RWPE1 (cell line): ENCODE measurements around the gene CCDC9B.

ENCODE experiments used
- CTCF ChIA-PET: fragments of 350-600 bp; sonication (Branson Sonifier 250); formaldehyde crosslinking; extraction: SDS; loops from one replicate; lab custom pipeline; 2021; lab: Yijun Ruan, JAX
- POLR2A ChIA-PET: fragments of 400-600 bp; formaldehyde crosslinking; extraction: SDS; loops from one replicate; lab custom pipeline; 2020; ENCODE audit warnings: antibody characterized with exemption; ENCODE audit not compliant: low non-redundant PET; lab: Yijun Ruan, JAX
- DNase-seq: peaks from one replicate; pipeline ENCODE4 v3.0.0; 2012; ENCODE audit warnings: low spot score
- H3K27ac ChIP-seq: fragments of 450-650 bp; 2 replicates; pipeline ENCODE4 v1.5.1; 2017
- TF ChIP-seq, protein P1 (sequence below): fragments of 450-650 bp; conservative IDR thresholded peaks from 2 replicates; pipeline ENCODE4 v1.5.1; 2017; ENCODE audit warnings: low read depth, mild to moderate bottlenecking

Gene CCDC9B

DNA sequence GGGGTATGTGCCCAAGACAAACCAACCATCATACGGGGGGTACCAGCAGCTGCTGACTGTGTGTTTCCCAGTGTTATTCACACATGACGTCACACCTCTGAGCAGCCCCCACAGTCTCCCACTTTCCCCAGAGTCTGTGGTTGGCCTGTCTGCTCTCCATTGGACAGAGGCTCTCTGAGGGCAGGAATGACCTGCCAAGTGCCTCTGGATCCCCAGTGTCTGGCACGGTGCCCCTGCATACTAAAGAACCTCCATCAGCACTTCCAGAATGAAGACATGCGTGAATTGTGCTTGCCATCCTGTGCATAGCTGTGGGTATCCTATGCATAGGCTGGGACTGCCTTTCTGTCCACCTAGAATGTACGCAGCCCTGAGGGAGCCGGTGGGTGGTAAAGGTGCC is 3.5 kb upstream of the CCDC9B start:
- H3K27ac ChIP-seq = peak overlapping the region; percentile 91
- POLR2A ChIA-PET = no interaction called here
- DNase-seq = no peak

DNA sequence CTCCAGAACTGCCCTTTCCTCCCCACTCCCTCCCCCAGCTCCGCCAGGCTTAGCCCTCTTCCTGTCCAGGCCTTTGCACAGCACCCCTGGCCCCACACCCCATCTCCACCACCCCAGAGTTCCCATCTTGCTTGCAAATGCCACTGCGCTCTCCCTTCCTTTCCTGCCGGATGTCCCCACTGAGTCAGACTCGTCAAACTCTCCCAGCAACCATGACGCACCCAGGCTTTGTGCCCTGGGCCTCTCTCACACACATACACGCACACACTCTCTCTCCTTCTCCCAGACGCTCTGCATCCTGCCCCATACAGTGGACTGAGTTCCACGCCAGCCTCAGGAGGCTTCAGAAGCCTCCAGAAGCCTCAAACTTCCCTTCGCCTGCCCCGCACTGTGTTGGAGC is 2.8 kb upstream of the CCDC9B start:
- TF ChIP-seq, protein P1, sequence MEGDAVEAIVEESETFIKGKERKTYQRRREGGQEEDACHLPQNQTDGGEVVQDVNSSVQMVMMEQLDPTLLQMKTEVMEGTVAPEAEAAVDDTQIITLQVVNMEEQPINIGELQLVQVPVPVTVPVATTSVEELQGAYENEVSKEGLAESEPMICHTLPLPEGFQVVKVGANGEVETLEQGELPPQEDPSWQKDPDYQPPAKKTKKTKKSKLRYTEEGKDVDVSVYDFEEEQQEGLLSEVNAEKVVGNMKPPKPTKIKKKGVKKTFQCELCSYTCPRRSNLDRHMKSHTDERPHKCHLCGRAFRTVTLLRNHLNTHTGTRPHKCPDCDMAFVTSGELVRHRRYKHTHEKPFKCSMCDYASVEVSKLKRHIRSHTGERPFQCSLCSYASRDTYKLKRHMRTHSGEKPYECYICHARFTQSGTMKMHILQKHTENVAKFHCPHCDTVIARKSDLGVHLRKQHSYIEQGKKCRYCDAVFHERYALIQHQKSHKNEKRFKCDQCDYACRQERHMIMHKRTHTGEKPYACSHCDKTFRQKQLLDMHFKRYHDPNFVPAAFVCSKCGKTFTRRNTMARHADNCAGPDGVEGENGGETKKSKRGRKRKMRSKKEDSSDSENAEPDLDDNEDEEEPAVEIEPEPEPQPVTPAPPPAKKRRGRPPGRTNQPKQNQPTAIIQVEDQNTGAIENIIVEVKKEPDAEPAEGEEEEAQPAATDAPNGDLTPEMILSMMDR = no peak
- DNase-seq = peak; percentile 86
- ChIA-PET CTCF (interaction anchor here (0.6 to 8.3 kb wide), 8 partner anchors 21 to 176 kb away, joined by 3 to 112 read pairs (median 4); no protein-coding TSS in a partner anchor), POLR2A (no interaction called here)
- peak overlapping the region; percentile 91 for H3K27ac ChIP-seq

More for the DNA sequence above, 3.5 kb upstream of the CCDC9B start:
- TF ChIP-seq, protein P1 = no peak
- CTCF ChIA-PET = interaction anchor here (0.6 to 8.3 kb wide), 17 partner anchors 9 to 527 kb away, joined by 3 to 112 read pairs (median 3); no protein-coding TSS in a partner anchor

DNA sequence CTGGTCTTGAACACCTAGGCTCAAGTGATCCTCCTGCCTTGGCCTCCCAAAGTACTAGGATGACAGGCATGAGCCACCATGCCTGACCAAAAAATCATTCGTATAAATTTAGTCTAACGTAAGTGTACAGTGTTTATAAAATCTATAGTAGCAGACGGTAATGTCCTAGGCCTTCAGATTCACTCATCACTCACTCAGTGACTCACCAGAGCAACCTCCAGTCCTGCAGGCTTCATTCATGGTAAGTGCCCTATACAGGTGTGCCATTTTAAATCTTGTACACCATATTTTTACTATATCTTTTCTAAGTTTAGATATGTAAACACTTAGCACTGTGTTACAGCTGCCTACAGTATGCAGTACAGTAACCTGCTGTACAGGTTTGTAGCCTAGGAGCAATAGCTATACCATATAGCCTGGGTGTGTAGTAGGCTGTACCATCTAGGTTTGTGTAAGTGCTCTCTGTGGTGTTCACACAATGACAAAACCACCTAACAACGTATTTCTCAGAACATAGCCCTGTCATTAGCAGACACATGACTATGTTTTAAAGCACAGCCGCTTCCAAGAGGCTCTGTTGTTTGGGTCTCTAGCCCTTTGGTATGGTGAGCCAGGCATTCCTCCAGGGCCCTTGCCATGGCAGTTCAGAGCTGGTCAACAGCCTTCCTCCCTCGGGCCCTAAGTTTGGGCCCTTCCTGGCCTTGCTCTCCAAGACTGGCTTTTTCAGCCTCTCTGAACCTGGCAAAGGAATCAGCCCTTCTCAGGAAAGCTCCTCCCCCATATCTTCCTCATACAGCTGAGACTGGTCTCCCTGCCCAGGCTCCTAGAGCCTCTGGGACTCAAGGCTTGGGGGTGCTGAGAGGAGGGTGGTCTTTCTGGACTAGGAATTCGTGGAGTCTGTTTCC is 1.9 kb upstream of the CCDC9B start:
- no peak for DNase-seq
- ChIA-PET CTCF (interaction anchor here (0.6 to 8.3 kb wide), 3 partner anchors 24 to 86 kb away, joined by 3 to 112 read pairs (median 4); no protein-coding TSS in a partner anchor), POLR2A (interaction anchor here (0.6 to 0.9 kb wide), 2 partner anchors 13 to 190 kb away, joined by 3 to 7 read pairs; no protein-coding TSS in a partner anchor)
- TF ChIP-seq, protein P1 = no peak
- peak overlapping the region; percentile 91 for H3K27ac ChIP-seq

DNA sequence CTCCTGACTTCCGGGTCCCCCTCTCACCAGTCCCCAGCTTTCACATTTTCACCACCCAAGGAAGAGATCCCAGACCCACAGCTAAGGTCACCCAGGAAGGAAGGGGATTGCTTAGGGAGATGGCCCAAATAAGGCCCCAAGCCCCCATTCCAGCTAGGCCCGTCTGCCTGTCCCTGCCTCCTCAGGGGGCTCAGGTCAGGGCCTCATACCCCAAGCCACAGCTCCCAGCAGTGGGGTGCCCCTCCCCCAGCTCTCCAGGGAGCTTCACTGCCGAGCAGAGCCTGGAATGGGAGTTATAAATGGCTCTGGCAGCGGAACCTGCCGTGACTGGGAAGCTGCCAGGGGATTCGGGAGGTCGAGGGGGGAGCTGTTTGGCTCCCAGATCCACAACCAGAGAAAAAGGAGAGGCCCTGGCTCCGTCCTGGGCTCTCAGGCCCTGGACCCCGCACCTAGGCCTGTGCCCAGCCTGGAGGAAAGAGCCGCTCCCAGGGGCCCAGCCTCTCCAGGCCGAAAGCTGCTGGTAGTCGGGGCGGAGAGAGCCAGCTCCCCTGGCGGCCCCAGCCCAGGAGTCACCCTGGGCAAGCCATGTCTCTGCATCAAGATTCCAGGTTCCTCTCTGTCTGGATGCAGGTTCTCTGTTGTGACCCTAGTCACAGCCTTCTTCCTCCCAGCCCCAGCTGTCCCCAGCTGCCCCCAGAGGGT is 550 bp downstream of the CCDC9B start:
- H3K27ac ChIP-seq = peak overlapping the region; percentile 99
- DNase-seq = peak; percentile 49
- TF ChIP-seq, protein P1 = no peak
- POLR2A ChIA-PET = interaction anchor here (0.9 kb wide), 1 partner anchor 30 kb away, joined by 3 read pairs; no protein-coding TSS in a partner anchor
- CTCF ChIA-PET = interaction anchor here (0.6 to 8.3 kb wide), 10 partner anchors 16 to 100 kb away, joined by 3 to 112 read pairs (median 6); partner anchors contain the start of genes ANKRD63 and INAFM2

DNA sequence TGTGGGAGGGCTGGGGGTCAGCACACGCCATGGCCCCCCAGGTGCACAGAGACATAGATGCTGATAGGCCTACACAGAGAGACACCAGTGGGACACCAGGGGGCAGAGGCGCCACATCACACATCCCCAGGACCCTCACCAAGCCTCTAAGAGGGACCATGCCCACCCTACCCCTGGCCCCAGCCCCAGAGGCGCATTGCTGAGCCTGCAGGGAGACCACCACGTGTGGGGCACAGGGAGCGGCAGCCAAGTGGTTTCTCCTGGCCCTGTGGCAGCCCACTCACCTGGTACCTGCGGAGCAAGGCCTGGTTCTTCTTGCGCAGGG is 1.2 kb downstream of the CCDC9B start:
- ChIA-PET POLR2A (no interaction called here), CTCF (interaction anchor here (0.7 to 8.3 kb wide), 11 partner anchors 11 to 82 kb away, joined by 3 to 112 read pairs (median 5); partner anchors contain the start of gene INAFM2)
- DNase-seq = no peak
- TF ChIP-seq, protein P1 = no peak; the same call in 1 of the 2 replicates
- peak overlapping the region; percentile 99 for H3K27ac ChIP-seq
